Neural progenitor cell (in vitro differentiated cells): Measurements from ENCODE around the gene DHX35. TPM values are rescaled to one million over a fixed set of nuclear protein-coding genes. Genes with fewer than 3 reads are reported as not detected.
A peak's percentile ranks its signal among the peaks of the same experiment; 100 is the strongest.

ENCODE experiments used
- DNase-seq: peaks from one replicate; pipeline ENCODE4 v3.0.0-alpha.2; 2016; ENCODE audit warnings: low spot score
- H2AFZ ChIP-seq: fragments of 200-600 bp; sonication (generic); replicated peaks from 2 replicates; pipeline ENCODE4 v1.6.1; 2016; ENCODE audit warnings: antibody characterized with exemption
- H3F3A ChIP-seq: fragments of 200-600 bp; sonication (generic); 2 replicates; pipeline ENCODE4 v1.6.1; 2016; ENCODE audit warnings: antibody characterized with exemption, low read depth
- H3K27ac ChIP-seq: fragments of 200-600 bp; sonication (generic); 2 replicates; pipeline ENCODE4 v1.5.1; 2016; ENCODE audit warnings: mild to moderate bottlenecking
- H3K27me3 ChIP-seq: fragments of 200-600 bp; sonication (generic); 2 replicates; pipeline ENCODE4 v1.6.1; 2016; ENCODE audit warnings: mild to moderate bottlenecking, moderate library complexity
- H3K36me3 ChIP-seq: fragments of 200-600 bp; sonication (generic); 2 replicates; pipeline ENCODE4 v1.5.1; 2016
- H3K4me1 ChIP-seq: fragments of 200-600 bp; sonication (generic); 2 replicates; pipeline ENCODE4 v1.6.1; 2016; ENCODE audit warnings: mixed run types
- H3K4me2 ChIP-seq: fragments of 200-600 bp; sonication (generic); 2 replicates; pipeline ENCODE4 v1.6.1; 2016
- H3K4me3 ChIP-seq: fragments of 200-600 bp; sonication (generic); 2 replicates; pipeline ENCODE4 v1.5.1; 2016
- H3K79me2 ChIP-seq: fragments of 200-600 bp; sonication (generic); 2 replicates; pipeline ENCODE4 v1.6.1; 2016; ENCODE audit warnings: low read depth
- H3K9ac ChIP-seq: fragments of 200-600 bp; sonication (generic); 2 replicates; pipeline ENCODE4 v1.6.1; 2016
- H3K9me3 ChIP-seq: fragments of 200-600 bp; sonication (generic); 2 replicates; pipeline ENCODE4 v1.5.1; 2016; ENCODE audit warnings: low read depth
- H4K20me1 ChIP-seq: fragments of 200-600 bp; sonication (generic); 2 replicates; pipeline ENCODE4 v1.6.1; 2016; ENCODE audit warnings: low read depth
- H3K27ac Mint-ChIP-seq: 3 replicates; pipeline ENCODE4 v1.8.0; 2021; ENCODE audit warnings: mixed read lengths
- H3K27me3 Mint-ChIP-seq: 2 replicates; pipeline ENCODE4 v1.8.0; 2022; ENCODE audit warnings: low read depth, mild to moderate bottlenecking, inconsistent platforms, moderate library complexity, mixed read lengths; ENCODE audit not compliant: insufficient read depth
- H3K36me3 Mint-ChIP-seq: 3 replicates; pipeline ENCODE4 v1.8.0; 2021; ENCODE audit warnings: mixed read lengths
- H3K4me1 Mint-ChIP-seq: 3 replicates; pipeline ENCODE4 v1.8.0; 2021; ENCODE audit warnings: mixed read lengths
- H3K4me3 Mint-ChIP-seq: 3 replicates; pipeline ENCODE4 v1.8.0; 2021; ENCODE audit warnings: mild to moderate bottlenecking, moderate library complexity, mixed read lengths
- H3K9me3 Mint-ChIP-seq: 3 replicates; pipeline ENCODE4 v1.8.0; 2020; ENCODE audit warnings: mixed read lengths
- CTCF ChIP-seq: fragments of 200-600 bp; sonication (generic); IDR thresholded peaks from 2 replicates; pipeline ENCODE4 v1.5.1; 2017; ENCODE audit warnings: antibody characterized with exemption, mild to moderate bottlenecking
- EZH2 ChIP-seq: fragments of 200-600 bp; sonication (generic); IDR thresholded peaks from 2 replicates; pipeline ENCODE4 v1.6.1; 2017; ENCODE audit warnings: antibody characterized with exemption, mild to moderate bottlenecking, moderate library complexity
- EZH2phosphoT487 ChIP-seq: fragments of 200-600 bp; sonication (generic); IDR thresholded peaks from 2 replicates; pipeline ENCODE4 v1.6.1; 2017; ENCODE audit warnings: antibody characterized with exemption
- total RNA-seq: library from RNA; depleted of rRNA; stranded (reverse); fragments of >200 nt; gene quantifications from 2 replicates; pipeline ENCODE4 v1.2.3, GENCODE V29; 2015; ENCODE audit warnings: low replicate concordance

The DHX35 gene
- total RNA-seq, 1 donor from 2014 or later = 22.5 TPM

GRCh38 chr20:38918172-38918571, 44.0 kb upstream of the DHX35 start:
- H3K27me3 Mint-ChIP-seq = no peaks in the 10 kb centered on the region

GRCh38 chr20:38919683-38920082, 42.5 kb upstream of the DHX35 start:
- Mint-ChIP-seq H3K27me3 (no peaks in the 10 kb centered on the region), H3K4me1 (peaks cover 12% of the 10 kb centered on the region), H3K36me3 (no peaks in the 10 kb centered on the region), H3K4me3 (no peak overlapping the region), H3K27ac (no peak overlapping the region), H3K9me3 (no peaks in the 10 kb centered on the region)
- H2AFZ ChIP-seq = no peak overlapping the region
- TF ChIP-seq CTCF = no peak
- peaks cover 11% of the 10 kb centered on the region for H3K4me1 ChIP-seq
- H3F3A ChIP-seq = peaks cover 3% of the 10 kb centered on the region
- no peak overlapping the region for H3K9ac ChIP-seq
- peaks cover 3% of the 10 kb centered on the region for H4K20me1 ChIP-seq
- H3K27ac ChIP-seq = no peak overlapping the region
- H3K27me3 ChIP-seq = no peaks in the 10 kb centered on the region
- H3K79me2 ChIP-seq = no peaks in the 10 kb centered on the region
- DNase-seq = peak; percentile 49
- H3K4me2 ChIP-seq = peak overlapping the region; percentile 59
- no peaks in the 10 kb centered on the region for H3K36me3 ChIP-seq
- H3K4me3 ChIP-seq = no peak overlapping the region
- no peaks in the 10 kb centered on the region for H3K9me3 ChIP-seq

More at GRCh38 chr20:38918172-38918571, 44.0 kb upstream of the DHX35 start:
- Mint-ChIP-seq H3K4me3 (no peak overlapping the region), H3K4me1 (peaks cover 12% of the 10 kb centered on the region), H3K27ac (no peak overlapping the region), H3K9me3 (no peaks in the 10 kb centered on the region), H3K36me3 (no peaks in the 10 kb centered on the region)
- H3K4me2 ChIP-seq = no peak overlapping the region
- H3F3A ChIP-seq = peaks cover 3% of the 10 kb centered on the region
- DNase-seq = no peak
- H3K36me3 ChIP-seq = no peaks in the 10 kb centered on the region
- H3K79me2 ChIP-seq = no peaks in the 10 kb centered on the region
- no peak overlapping the region for H2AFZ ChIP-seq
- H3K4me3 ChIP-seq = no peak overlapping the region
- H3K9ac ChIP-seq = no peak overlapping the region
- no peaks in the 10 kb centered on the region for H3K9me3 ChIP-seq
- TF ChIP-seq EZH2phosphoT487 (no peak), CTCF (no peak), EZH2 (no peak)
- H3K27me3 ChIP-seq = no peaks in the 10 kb centered on the region
- peaks cover 3% of the 10 kb centered on the region for H4K20me1 ChIP-seq
- H3K4me1 ChIP-seq = peaks cover 11% of the 10 kb centered on the region
- no peak overlapping the region for H3K27ac ChIP-seq

- no peaks in the 10 kb centered on the region for H3K36me3 ChIP-seq
- Mint-ChIP-seq H3K4me1 (peaks cover 12% of the 10 kb centered on the region), H3K36me3 (no peaks in the 10 kb centered on the region), H3K9me3 (no peaks in the 10 kb centered on the region), H3K4me3 (no peak overlapping the region), H3K27me3 (peaks cover under 1% of the 10 kb centered on the region), H3K27ac (no peak overlapping the region)
- no peak overlapping the region for H2AFZ ChIP-seq
- no peak overlapping the region for H3K4me3 ChIP-seq
- H3K27me3 ChIP-seq = no peaks in the 10 kb centered on the region
- peaks cover 3% of the 10 kb centered on the region for H4K20me1 ChIP-seq
- no peak overlapping the region for H3K9ac ChIP-seq
- no peaks in the 10 kb centered on the region for H3K79me2 ChIP-seq
- DNase-seq = no peak
- no peak for TF ChIP-seq CTCF
- TF ChIP-seq EZH2 = no peak
- TF ChIP-seq EZH2phosphoT487 = no peak
- H3K4me2 ChIP-seq = no peak overlapping the region
- H3K9me3 ChIP-seq = no peaks in the 10 kb centered on the region
- peaks cover 6% of the 10 kb centered on the region for H3F3A ChIP-seq
- no peak overlapping the region for H3K27ac ChIP-seq
- peaks cover 11% of the 10 kb centered on the region for H3K4me1 ChIP-seq
These were observed 41.7 kb upstream of the DHX35 start for GRCh38 chr20:38920411-38920810.

GRCh38 chr20:38920851-38921250, 41.3 kb upstream of the DHX35 start:
- H3K9me3 Mint-ChIP-seq = no peaks in the 10 kb centered on the region
- H3K27me3 Mint-ChIP-seq = peaks cover 2% of the 10 kb centered on the region
- TF ChIP-seq EZH2phosphoT487 (no peak), EZH2 (no peak), CTCF (no peak)
- Histone ChIP-seq H3K36me3 (no peaks in the 10 kb centered on the region), H3K4me3 (no peak overlapping the region), H3K9me3 (no peaks in the 10 kb centered on the region), H3K79me2 (no peaks in the 10 kb centered on the region), H3K27ac (no peak overlapping the region), H3K9ac (no peak overlapping the region), H3K27me3 (no peaks in the 10 kb centered on the region), H2AFZ (no peak overlapping the region), H4K20me1 (peaks cover 3% of the 10 kb centered on the region), H3K4me1 (peaks cover 11% of the 10 kb centered on the region), H3F3A (peaks cover 11% of the 10 kb centered on the region), H3K4me2 (no peak overlapping the region)
- no peak overlapping the region for H3K27ac Mint-ChIP-seq
- H3K36me3 Mint-ChIP-seq = no peaks in the 10 kb centered on the region
- H3K4me3 Mint-ChIP-seq = no peak overlapping the region
- no peak for DNase-seq
- peaks cover 12% of the 10 kb centered on the region for H3K4me1 Mint-ChIP-seq
